GM12872 (cell line): ENCODE results near the gene CNEP1R1.

Experiments used
- TF ChIP-seq, protein P1 (sequence below): IDR thresholded peaks from 3 replicates; pipeline ENCODE4 v1.5.1; 2011; ENCODE audit warnings: low read depth, mild to moderate bottlenecking, low read length, moderate library complexity; ENCODE audit not compliant: insufficient read depth

Gene CNEP1R1

DNA sequence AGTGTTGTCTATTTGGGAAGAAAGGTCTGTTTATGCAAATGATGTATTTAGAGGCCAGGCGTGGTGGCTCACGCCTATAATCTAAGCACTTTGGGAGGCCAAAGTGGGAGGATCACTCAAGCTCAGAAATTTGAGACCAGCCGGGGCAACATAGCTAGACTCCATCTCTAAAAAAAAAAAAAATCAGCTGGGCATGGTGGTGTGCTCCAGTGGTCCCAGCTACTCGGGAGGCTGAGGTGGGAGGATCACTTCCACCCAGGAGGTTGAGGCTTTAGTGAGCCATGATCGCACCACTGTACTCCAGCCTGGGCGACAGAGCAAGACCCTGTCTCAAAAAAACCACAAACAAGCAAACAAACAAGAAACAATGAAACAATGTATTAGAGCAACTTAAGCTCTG is 21.8 kb downstream of the CNEP1R1 start:
- TF ChIP-seq, protein P1, sequence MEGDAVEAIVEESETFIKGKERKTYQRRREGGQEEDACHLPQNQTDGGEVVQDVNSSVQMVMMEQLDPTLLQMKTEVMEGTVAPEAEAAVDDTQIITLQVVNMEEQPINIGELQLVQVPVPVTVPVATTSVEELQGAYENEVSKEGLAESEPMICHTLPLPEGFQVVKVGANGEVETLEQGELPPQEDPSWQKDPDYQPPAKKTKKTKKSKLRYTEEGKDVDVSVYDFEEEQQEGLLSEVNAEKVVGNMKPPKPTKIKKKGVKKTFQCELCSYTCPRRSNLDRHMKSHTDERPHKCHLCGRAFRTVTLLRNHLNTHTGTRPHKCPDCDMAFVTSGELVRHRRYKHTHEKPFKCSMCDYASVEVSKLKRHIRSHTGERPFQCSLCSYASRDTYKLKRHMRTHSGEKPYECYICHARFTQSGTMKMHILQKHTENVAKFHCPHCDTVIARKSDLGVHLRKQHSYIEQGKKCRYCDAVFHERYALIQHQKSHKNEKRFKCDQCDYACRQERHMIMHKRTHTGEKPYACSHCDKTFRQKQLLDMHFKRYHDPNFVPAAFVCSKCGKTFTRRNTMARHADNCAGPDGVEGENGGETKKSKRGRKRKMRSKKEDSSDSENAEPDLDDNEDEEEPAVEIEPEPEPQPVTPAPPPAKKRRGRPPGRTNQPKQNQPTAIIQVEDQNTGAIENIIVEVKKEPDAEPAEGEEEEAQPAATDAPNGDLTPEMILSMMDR, result no peak

GRCh38 chr16:50047864-50048263 is 22.8 kb downstream of the CNEP1R1 start:
- TF ChIP-seq, protein P1, result no peak

GRCh38 chr16:50050802-50051201 is 25.8 kb downstream of the CNEP1R1 start:
- TF ChIP-seq, protein P1, result no peak

- TF ChIP-seq, protein P1, result no peak
Observed at GRCh38 chr16:50056226-50056625, 31.2 kb downstream of the CNEP1R1 start.

GRCh38 chr16:50058091-50058771 is 33.2 kb downstream of the CNEP1R1 start:
- TF ChIP-seq, protein P1, result no peak

DNA sequence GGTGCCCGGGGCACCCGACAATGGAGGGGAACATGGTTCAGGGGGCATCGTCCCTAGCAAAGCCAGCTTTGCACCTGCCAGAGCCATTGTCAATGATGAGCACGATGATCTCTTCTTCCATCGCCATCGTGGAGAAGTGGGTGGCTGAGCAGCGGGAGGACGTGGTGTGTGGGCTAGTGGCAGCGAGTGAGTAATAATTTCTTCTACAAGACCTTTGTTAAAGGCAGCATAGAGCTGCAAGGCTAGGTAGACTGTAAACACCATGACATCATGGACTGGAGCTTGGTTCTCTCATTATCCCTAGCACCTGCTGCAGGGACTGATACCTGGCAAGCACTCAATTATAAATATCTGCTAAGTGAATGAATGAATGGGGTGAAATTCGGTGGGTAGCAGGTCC is 34.1 kb downstream of the CNEP1R1 start:
- TF ChIP-seq, protein P1, result no peak

DNA sequence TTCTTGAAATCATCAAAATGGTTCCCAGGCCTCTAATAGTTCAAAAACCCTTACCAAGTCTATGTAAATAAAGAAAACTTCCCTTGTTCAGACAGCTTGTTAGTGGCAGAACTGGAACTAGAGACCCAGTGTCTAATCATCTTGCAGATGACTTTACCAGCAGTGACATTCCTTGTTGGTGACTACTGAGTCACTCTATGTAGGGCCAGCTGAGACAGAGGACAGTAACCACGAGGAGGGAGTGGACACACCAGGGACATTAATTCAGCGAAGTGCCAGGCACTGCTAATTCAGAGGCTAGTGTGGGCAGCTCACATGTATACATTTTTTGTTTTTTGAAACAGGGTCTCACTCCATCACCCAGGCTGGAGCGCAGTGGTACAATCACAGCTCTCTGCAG is 34.6 kb downstream of the CNEP1R1 start:
- TF ChIP-seq, protein P1, result no peak

- TF ChIP-seq, protein P1, result no peak
Observed at GRCh38 chr16:50061326-50061725, 36.3 kb downstream of the CNEP1R1 start.
